Natural killer cell treated with Interleukin-12 subunit alpha and Interleukin-12 subunit beta and Interleukin-15 and Interleukin-18, amount 100 ng/mL, for 72 hours (primary cell): ENCODE results near the gene RASGRF2. TPM values are rescaled to one million over a fixed set of nuclear protein-coding genes. Genes with fewer than 3 reads are reported as not detected.
A peak's percentile ranks its signal among the peaks of the same experiment; 100 is the strongest.

Experiments used
- ATAC-seq, 2 donors: fragments of 150-1000 bp; cut with Tn5 transposase in 1 of 2; sonication (Bioruptor Pico), chemical (Tn5 transposase) in 1 of 2; 2 replicates each; pipeline ENCODE4 v1.10.0; 2021
- DNase-seq: peaks from one replicate; pipeline ENCODE4 v3.0.0; 2022; ENCODE audit warnings: low spot score
- H3K27ac Mint-ChIP-seq, 2 donors: 1 replicate in 1 of 2; 2 replicates in 1 of 2; pipeline ENCODE4 v1.8.0; 2022; ENCODE audit warnings: mixed read lengths in 2 of 2, mild to moderate bottlenecking in 1 of 2, moderate library complexity in 1 of 2
- H3K27me3 Mint-ChIP-seq, 2 donors: 1 replicate in 1 of 2; 2 replicates in 1 of 2; pipeline ENCODE4 v1.8.0; 2022; ENCODE audit warnings: mixed read lengths in 2 of 2
- H3K36me3 Mint-ChIP-seq: one replicate; pipeline ENCODE4 v1.8.0; 2022; ENCODE audit warnings: mixed read lengths
- H3K4me1 Mint-ChIP-seq, 2 donors: 1 replicate in 1 of 2; 2 replicates in 1 of 2; pipeline ENCODE4 v1.8.0; 2022; ENCODE audit warnings: low read depth in 2 of 2, mixed read lengths in 2 of 2, mild to moderate bottlenecking in 1 of 2
- H3K4me3 Mint-ChIP-seq: one replicate; pipeline ENCODE4 v1.8.0; 2022; ENCODE audit warnings: mixed read lengths
- H3K9me3 Mint-ChIP-seq: 2 replicates; pipeline ENCODE4 v1.8.0; 2022; ENCODE audit warnings: mixed read lengths
- total RNA-seq, 2 donors: library from RNA; stranded (reverse); gene quantifications; one replicate each; pipeline ENCODE4 v1.2.3, GENCODE V29; 2022

The RASGRF2 gene
- total RNA-seq, 2 donors from 2014 or later, result 2.3 to 6.7 TPM

GRCh38 chr5:81164476-81164875, 204.3 kb downstream of the RASGRF2 start:
- H3K4me3 Mint-ChIP-seq, result no peak overlapping the region
- H3K27ac Mint-ChIP-seq, result no peak overlapping the region
- DNase-seq, result no peak
- H3K36me3 Mint-ChIP-seq, result no peaks in the 10 kb centered on the region
- H3K4me1 Mint-ChIP-seq, result peaks cover 0 to 9% of the 10 kb centered on the region in 2 donors
- H3K9me3 Mint-ChIP-seq, result no peaks in the 10 kb centered on the region
- H3K27me3 Mint-ChIP-seq, result peaks cover 0 to 3% of the 10 kb centered on the region in 2 donors
- ATAC-seq, result no peak

GRCh38 chr5:81164936-81165335, 204.8 kb downstream of the RASGRF2 start:
- H3K27ac Mint-ChIP-seq, result no peak overlapping the region
- H3K36me3 Mint-ChIP-seq, result no peaks in the 10 kb centered on the region

GRCh38 chr5:81165493-81166119, 205.4 kb downstream of the RASGRF2 start:
- Mint-ChIP-seq H3K9me3 (no peaks in the 10 kb centered on the region), H3K4me1 (peaks cover 0 to 9% of the 10 kb centered on the region in 2 donors), H3K27ac (no peak overlapping the region), H3K27me3 (peaks cover 0 to 3% of the 10 kb centered on the region in 2 donors), H3K36me3 (no peaks in the 10 kb centered on the region), H3K4me3 (no peak overlapping the region)
- DNase-seq (no peak), ATAC-seq (peak; percentile 72 to 82)

More at GRCh38 chr5:81164936-81165335, 204.8 kb downstream of the RASGRF2 start:
- Mint-ChIP-seq H3K4me1 (peaks cover 0 to 9% of the 10 kb centered on the region in 2 donors), H3K9me3 (no peaks in the 10 kb centered on the region), H3K4me3 (no peak overlapping the region), H3K27me3 (peaks cover 0 to 3% of the 10 kb centered on the region in 2 donors)
- ATAC-seq (no peak), DNase-seq (no peak)

GRCh38 chr5:81166430-81166829, 206.3 kb downstream of the RASGRF2 start:
- Mint-ChIP-seq H3K9me3 (no peaks in the 10 kb centered on the region), H3K27ac (no peak overlapping the region), H3K4me3 (no peak overlapping the region), H3K36me3 (no peaks in the 10 kb centered on the region), H3K4me1 (peaks cover 0 to 9% of the 10 kb centered on the region in 2 donors), H3K27me3 (peaks cover 0 to 3% of the 10 kb centered on the region in 2 donors)
- ATAC-seq (no peak), DNase-seq (no peak)

GRCh38 chr5:81167078-81167477, 206.9 kb downstream of the RASGRF2 start:
- no peak for ATAC-seq
- H3K36me3 Mint-ChIP-seq, result no peaks in the 10 kb centered on the region
- no peak overlapping the region for H3K27ac Mint-ChIP-seq
- no peak for DNase-seq
- peaks cover 0 to 5% of the 10 kb centered on the region in 2 donors for H3K27me3 Mint-ChIP-seq
- H3K4me1 Mint-ChIP-seq, result peaks cover 0 to 9% of the 10 kb centered on the region in 2 donors
- H3K4me3 Mint-ChIP-seq, result no peak overlapping the region
- H3K9me3 Mint-ChIP-seq, result no peaks in the 10 kb centered on the region

GRCh38 chr5:81167544-81167943, 207.4 kb downstream of the RASGRF2 start:
- Mint-ChIP-seq H3K4me3 (no peak overlapping the region), H3K4me1 (peaks cover 0 to 9% of the 10 kb centered on the region in 2 donors), H3K27ac (no peak overlapping the region), H3K27me3 (peaks cover 0 to 5% of the 10 kb centered on the region in 2 donors), H3K36me3 (no peaks in the 10 kb centered on the region), H3K9me3 (no peaks in the 10 kb centered on the region)
- DNase-seq (no peak), ATAC-seq (peak in 1 of 2 donors; percentile 3)

GRCh38 chr5:81169924-81170323, 209.8 kb downstream of the RASGRF2 start:
- ATAC-seq, result no peak
- Mint-ChIP-seq H3K4me3 (no peak overlapping the region), H3K4me1 (no peaks in the 10 kb centered on the region), H3K36me3 (no peaks in the 10 kb centered on the region), H3K27ac (no peak overlapping the region), H3K9me3 (no peaks in the 10 kb centered on the region), H3K27me3 (peaks cover 12% of the 10 kb centered on the region in 2 donors)
- no peak for DNase-seq

- no peak overlapping the region for H3K27ac Mint-ChIP-seq
- H3K36me3 Mint-ChIP-seq, result no peaks in the 10 kb centered on the region
- no peaks in the 10 kb centered on the region for H3K4me1 Mint-ChIP-seq
- no peaks in the 10 kb centered on the region for H3K9me3 Mint-ChIP-seq
- H3K27me3 Mint-ChIP-seq, result peaks cover 12% of the 10 kb centered on the region in 2 donors
- DNase-seq, result no peak
- no peak overlapping the region for H3K4me3 Mint-ChIP-seq
- ATAC-seq, result no peak
These were observed 211.6 kb downstream of the RASGRF2 start for GRCh38 chr5:81171769-81172168.

GRCh38 chr5:81172710-81173109, 212.5 kb downstream of the RASGRF2 start:
- no peak overlapping the region for H3K27ac Mint-ChIP-seq
- H3K9me3 Mint-ChIP-seq, result no peaks in the 10 kb centered on the region
- H3K27me3 Mint-ChIP-seq, result peaks cover 12 to 16% of the 10 kb centered on the region in 2 donors
- no peaks in the 10 kb centered on the region for H3K4me1 Mint-ChIP-seq
- no peak overlapping the region for H3K4me3 Mint-ChIP-seq
- DNase-seq, result no peak
- H3K36me3 Mint-ChIP-seq, result no peaks in the 10 kb centered on the region
- ATAC-seq, result no peak

GRCh38 chr5:81177061-81177460, 216.9 kb downstream of the RASGRF2 start:
- Mint-ChIP-seq H3K4me1 (no peaks in the 10 kb centered on the region), H3K27ac (no peak overlapping the region), H3K9me3 (no peaks in the 10 kb centered on the region), H3K4me3 (no peak overlapping the region), H3K27me3 (peaks cover 7 to 16% of the 10 kb centered on the region in 2 donors), H3K36me3 (no peaks in the 10 kb centered on the region)
- no peak for DNase-seq
- ATAC-seq, result no peak

- no peak overlapping the region for H3K27ac Mint-ChIP-seq
- ATAC-seq (no peak), DNase-seq (no peak)
- peaks cover 0 to 17% of the 10 kb centered on the region in 2 donors for H3K4me1 Mint-ChIP-seq
- no peaks in the 10 kb centered on the region for H3K36me3 Mint-ChIP-seq
- H3K4me3 Mint-ChIP-seq, result no peak overlapping the region
- no peaks in the 10 kb centered on the region for H3K9me3 Mint-ChIP-seq
- peaks cover 0 to 5% of the 10 kb centered on the region in 2 donors for H3K27me3 Mint-ChIP-seq
These were observed 219.8 kb downstream of the RASGRF2 start for GRCh38 chr5:81179959-81180358.

- DNase-seq, result no peak
- H3K27ac Mint-ChIP-seq, result no peak overlapping the region
- no peak for ATAC-seq
- no peaks in the 10 kb centered on the region for H3K36me3 Mint-ChIP-seq
- H3K9me3 Mint-ChIP-seq, result no peaks in the 10 kb centered on the region
- H3K4me1 Mint-ChIP-seq, result peaks cover 0 to 17% of the 10 kb centered on the region in 2 donors
- peaks cover 0 to 5% of the 10 kb centered on the region in 2 donors for H3K27me3 Mint-ChIP-seq
- no peak overlapping the region for H3K4me3 Mint-ChIP-seq
These were observed 220.8 kb downstream of the RASGRF2 start for GRCh38 chr5:81180780-81181460.

GRCh38 chr5:81181576-81182316, 221.6 kb downstream of the RASGRF2 start:
- no peaks in the 10 kb centered on the region for H3K36me3 Mint-ChIP-seq
- H3K4me3 Mint-ChIP-seq, result no peak overlapping the region
- no peak for DNase-seq
- no peak overlapping the region for H3K27ac Mint-ChIP-seq
- peaks cover 0 to 5% of the 10 kb centered on the region in 2 donors for H3K27me3 Mint-ChIP-seq
- H3K4me1 Mint-ChIP-seq, result peaks cover 0 to 17% of the 10 kb centered on the region in 2 donors
- no peaks in the 10 kb centered on the region for H3K9me3 Mint-ChIP-seq
- ATAC-seq, result no peak
